22Rv1 (cell line): ENCODE data around the gene TRAF4.

Experiments
- CTCF ChIP-seq: fragments of 450-650 bp; IDR thresholded peaks from 2 replicates; pipeline ENCODE4 v1.5.1; 2017; ENCODE audit warnings: mild to moderate bottlenecking
- ZFX ChIP-seq: fragments of 450-650 bp; IDR thresholded peaks from 2 replicates; pipeline ENCODE4 v1.6.1; 2017; ENCODE audit warnings: antibody characterized with exemption, borderline replicate concordance

GRCh38 chr17:28735242-28735722, 8.5 kb upstream of the TRAF4 start:
- TF ChIP-seq CTCF, result no peak
- TF ChIP-seq ZFX, result no peak
